Fibroblast of gingiva (primary cell): ENCODE data around the gene SLIT3.

ENCODE experiments used
- DNase-seq: peaks from one replicate; pipeline ENCODE4 v3.0.0-alpha.2; 2011; ENCODE audit warnings: low read depth

The SLIT3 gene

DNA sequence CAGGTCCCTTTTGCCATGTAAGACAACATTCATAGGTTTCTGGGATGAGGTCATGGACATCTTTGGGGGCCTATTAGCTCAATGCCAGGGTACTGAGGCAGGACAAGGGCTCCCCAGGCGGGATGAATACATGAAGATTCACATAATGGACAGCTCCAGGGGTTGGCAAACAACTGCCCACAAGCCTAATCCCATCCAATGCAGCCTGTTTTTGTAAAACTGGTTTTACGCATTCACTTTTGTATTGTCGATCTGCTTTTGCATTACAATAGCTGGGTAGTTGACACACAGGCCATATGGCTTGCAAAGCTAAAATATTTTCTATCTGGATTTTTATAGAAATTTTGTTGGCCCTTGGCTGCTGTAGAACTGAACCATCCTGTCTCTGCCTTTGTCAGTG, 473.3 kb downstream of the SLIT3 start:
- DNase-seq: no peak

DNA sequence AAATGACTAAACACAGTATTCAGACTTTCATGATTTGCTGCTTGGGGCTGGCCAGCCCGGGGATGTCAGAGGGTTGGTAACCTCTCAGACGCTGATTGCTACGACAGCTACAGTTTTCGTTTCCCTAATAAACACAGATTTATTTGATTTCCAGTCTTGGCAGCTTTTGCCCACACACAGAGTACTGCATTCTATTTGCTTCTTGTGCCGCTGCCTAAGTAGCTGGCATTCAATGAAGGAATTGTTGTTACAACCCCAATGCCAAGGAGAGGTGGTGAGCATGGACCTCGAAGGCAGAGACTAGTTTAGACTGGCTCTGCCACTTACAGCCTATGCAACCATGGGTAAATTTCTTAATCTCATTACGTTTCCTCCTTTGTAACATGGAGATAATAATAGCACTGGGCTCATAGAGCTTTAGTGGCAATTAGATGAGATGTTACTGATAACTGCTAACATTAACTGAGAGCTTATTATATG, 474.7 kb downstream of the SLIT3 start:
- no peak for DNase-seq

DNA sequence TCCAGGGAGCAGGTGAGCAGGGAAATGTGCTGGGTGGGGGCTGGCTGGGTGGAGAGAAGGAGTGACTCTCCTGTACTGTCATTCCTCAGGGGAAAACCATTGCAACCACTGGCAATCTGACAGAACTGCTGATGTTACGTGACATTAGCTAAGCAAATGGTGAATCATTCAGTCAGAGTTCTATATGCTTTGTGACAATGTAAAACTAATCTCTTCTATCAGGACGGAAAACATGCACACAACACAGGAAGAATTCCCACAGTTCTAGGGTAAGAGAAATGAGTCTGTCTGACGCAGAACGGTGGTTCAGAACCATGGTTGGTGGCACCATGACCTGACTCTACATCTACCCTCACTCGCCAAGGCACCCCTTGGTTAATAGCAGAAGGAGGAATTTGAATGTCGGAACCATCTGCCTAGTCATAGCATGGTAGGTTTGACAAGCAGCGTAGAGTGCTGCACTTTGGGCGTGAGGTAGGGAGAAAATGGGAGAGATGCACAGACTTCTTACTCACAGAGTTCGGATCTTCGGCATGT, 478.1 kb downstream of the SLIT3 start:
- peak; percentile 21 for DNase-seq

DNA sequence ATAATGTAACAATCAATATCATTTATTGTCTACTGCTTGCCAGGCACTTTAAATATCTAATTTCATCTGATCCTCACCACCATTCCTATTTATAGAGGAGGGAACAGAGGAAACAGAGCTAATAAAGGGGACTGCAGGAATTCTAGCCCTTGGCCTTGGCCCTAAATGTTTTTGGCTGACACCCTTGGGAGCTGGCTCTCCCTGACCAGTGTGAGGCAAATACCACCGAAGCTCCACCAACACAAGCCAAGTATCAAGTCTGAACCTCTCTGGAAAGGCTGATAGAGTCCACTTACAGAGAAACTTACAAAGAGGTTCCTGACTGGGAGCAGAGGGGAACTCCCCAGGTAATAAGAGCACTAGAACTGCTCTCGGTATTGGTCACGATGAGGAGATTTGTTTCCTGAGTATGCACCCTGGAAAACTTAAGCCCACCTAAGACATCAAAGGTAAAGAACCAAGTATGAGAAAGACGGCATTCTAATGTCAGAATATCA, 478.6 kb downstream of the SLIT3 start:
- DNase-seq: no peak

DNA sequence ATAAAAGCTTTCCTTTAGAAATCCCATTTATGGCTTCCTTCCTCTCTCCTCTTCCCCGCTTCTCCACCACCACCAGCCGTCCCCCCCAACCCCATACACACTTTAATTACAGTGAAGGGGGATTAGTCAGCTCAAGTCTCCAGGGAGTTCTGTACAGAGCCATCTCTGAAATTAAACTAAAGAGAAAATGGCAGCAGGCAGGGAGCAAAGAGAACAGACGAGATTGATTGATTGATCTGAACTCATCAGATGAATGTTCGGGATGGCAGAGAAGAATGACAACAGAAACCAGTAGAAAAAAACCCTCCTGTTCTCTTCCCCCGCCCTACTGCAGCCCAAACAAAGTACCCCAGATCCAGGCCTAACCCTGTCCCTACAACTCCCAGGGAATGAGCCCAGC, 480.1 kb downstream of the SLIT3 start:
- no peak for DNase-seq

DNA sequence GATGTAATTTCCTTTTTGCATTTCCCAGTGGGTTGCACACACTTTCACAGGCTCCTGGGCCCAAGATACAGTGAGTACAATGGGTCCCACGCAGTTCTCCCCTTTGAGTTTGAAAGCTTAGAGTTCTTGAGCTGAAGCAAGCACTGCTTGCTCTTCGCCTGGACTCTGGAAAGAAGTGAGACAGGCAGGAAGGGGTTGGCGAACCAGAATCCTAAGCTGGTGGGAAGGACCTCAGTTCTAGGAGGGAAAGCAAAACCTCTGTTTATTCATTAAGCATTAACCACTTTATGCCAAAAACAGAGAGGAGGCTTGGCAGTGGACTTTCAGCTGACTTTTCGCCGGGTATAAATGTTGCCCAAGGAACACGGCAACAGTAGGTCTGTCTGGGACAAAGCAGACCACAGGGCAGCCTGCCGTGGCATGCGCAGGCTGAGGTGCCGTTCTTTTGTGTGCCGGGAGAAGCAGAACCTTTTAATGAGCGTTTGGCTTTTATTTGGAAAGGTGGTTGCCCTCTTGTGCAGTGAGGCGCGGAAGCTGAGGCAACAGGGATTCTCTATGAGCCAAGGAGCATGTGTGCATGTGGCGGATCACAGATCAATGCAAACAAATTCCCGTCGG, 481.8 kb downstream of the SLIT3 start:
- DNase-seq: no peak

DNA sequence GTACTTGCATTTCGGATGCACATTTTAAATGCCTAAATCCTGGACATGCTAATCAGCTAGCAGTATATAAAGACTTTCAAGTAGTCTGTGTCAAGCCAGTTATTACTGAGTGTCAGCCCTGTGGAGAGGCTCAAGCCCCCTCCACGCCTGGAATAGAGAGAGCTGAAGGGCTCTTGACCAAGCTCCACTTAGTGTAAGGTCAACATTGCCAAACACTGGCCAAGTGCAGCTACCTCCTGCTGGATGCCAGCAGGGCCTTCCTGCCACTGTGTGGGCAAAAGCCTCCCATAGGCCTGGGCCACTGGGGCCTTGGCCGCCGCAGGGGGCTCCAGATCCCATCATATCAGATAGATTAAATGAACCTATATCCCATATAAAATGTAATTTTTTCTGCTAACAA, 482.4 kb downstream of the SLIT3 start:
- DNase-seq: no peak

DNA sequence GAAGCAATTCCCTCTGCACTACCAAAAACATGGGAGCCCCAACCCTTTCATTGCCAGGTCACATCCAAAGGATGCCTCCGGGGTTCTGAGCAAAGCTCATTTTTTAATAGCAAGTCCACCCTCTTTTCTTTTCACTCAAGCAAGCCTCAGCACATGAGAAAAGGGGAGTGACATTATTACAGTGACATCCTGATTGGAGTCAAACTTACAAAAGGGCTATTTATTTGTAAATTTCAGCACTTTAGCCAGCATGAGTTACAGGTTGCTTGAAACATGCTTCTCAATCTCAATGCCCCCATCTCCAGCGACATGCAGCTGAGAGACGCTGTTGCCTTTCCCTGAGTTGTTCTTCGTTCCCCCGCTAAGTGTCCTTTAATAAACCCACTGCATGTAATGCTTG, 483.3 kb downstream of the SLIT3 start:
- no peak for DNase-seq

DNA sequence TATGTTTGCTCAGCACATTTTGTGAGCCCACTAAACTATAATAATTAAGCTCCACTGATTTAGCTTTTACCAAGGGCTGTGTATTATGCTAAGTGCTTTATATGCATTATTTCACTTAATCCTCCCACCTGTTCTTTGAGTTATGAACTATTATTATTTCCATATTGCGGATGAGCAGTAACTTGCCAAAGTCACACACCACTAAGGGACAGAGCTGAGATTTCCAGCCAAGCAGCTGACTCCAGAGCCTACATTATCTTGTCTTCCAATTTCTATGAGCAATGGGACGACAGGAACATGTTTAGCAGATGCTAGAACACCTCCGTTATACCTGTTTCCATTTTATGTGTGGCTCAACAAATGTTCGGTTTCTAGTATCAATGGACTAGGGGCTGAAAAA, 484.3 kb downstream of the SLIT3 start:
- no peak for DNase-seq

DNA sequence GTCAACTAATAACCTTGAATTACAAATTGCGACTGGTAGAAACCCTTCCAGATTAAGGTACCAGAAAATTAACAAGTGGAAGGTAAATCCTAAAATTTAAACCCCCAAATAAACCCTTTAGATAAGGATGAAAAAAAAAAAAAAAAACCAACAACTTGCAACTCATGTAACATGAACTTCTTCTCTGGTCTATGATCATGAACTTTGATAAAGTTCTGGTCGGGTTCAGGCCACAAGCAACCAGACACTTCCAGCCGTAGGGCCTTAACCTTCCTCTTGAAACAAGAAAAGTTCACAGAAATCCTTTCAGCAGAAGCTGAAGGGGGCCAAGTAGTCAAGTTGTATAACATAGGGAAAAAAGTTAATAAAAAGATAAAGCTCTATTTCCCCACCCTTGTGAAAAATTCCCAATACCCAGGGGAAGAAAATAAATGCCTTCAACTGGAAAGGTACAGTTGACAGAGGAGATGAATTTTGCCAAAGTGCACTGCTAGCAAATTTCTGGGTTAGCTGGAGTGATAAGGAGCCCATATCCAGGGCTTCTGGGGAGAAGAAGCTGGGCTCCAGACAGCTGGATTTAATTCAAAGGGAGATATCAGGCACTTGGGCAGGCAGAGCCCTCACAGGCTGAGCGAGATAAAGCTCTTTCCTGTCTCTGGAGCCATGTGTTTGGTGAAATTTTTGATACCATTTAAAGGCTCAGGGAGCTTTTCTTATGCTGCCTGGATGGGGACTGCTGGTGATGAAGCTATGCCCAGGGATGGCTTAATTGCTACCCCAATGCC, 487.6 kb downstream of the SLIT3 start:
- no peak for DNase-seq

DNA sequence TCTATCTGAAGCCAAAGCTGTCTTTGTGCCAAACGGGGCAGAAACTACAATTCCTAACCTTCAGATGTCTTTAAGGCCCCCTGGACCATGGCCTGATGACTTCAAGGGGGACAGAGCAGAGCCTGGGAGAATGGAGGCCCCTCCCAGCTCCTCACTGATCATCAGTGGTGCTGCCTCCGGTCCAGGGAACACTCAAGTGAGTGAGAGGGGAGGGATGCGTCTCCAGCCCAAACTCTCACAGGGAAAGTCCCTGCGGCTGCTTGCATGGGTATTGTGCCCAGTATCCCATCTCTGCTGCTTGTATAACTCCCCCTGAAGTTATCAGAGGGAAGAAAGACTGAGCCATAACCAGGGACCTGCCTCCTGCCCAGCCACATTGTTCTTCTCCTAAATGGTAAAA, 490.3 kb downstream of the SLIT3 start:
- no peak for DNase-seq

DNA sequence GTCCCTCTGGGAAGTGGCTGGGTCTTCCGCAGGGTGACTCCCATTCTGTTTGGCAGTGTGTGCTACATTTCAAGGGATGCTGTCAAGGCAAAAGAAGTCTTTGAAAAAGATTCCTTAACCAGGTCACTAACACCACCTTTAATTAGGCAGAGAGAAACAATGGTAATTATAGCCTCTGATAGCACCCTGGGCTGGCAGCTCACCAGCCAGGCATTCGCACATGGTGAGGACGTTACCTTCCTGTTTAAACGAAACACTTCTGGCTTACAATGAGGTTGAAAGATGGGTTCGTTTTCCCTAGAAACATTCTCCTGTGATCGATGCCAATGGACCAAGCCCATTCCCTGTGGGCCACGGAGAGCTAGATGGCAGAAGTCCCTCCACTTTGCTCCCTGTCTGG, 491.7 kb downstream of the SLIT3 start:
- no peak for DNase-seq

DNA sequence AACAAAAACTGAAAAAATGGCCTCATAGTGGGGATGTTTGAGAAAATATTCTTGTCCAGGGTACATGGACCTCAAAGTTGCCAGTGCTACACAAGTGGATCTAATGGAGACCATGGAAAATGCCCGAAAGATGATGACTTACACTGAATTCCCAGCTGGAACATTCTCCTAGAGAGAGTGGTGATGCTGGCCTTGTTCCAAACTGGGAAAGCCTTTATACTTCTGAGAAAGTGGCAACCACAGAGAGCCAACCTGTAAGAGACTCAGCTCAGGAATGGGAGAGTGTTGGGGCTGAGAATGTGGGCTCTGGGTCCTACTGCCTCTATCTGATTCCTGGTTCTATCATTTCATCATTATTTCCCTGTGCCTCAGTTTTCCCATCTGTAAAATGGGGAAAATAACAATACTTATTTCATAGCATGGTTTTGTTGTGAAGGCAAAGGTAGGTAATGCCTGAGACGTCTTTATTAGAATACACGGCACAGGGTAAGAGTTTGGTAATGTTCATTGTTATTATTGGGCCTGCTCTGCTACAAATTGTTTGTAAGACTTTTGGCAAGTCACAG, 492.8 kb downstream of the SLIT3 start:
- DNase-seq: no peak

DNA sequence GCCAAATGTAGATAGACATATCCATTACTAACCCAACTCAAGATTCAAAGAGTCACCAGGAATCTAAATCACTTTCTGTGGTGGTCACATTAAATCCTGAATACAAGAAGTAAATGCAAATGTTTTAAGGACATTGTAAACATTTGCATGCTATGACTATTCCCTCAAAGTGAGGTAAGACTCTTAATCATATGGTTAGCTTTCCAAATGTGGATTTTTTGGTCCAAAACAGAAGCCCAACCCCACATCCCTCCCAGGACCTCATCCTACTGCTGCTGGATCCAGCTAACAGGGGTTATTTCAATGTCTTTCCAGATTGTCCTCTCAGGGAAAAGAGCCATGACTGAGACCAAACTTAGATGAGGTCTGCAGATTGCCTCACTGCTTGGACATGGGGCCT, 493.7 kb downstream of the SLIT3 start:
- DNase-seq: no peak

DNA sequence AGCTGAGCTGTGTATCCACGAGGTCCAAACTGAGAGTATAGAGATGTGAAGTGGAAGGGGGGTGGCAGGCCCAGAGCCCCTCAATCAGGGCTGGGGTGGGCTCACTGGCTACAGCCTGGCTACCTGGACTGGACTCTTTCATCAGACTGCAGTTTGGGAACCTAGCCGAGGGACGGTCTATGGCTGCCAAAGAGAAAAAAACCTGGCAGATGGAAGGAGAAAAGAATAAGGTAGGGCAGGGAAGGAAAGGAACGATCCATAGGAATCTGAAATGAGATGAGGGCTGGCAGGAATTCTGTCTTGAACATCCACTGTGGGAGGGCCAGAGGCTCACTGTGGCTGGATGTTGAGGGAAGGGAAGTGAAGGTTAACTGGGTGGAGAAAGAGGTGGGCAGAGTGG, 497.4 kb downstream of the SLIT3 start:
- no peak for DNase-seq

DNA sequence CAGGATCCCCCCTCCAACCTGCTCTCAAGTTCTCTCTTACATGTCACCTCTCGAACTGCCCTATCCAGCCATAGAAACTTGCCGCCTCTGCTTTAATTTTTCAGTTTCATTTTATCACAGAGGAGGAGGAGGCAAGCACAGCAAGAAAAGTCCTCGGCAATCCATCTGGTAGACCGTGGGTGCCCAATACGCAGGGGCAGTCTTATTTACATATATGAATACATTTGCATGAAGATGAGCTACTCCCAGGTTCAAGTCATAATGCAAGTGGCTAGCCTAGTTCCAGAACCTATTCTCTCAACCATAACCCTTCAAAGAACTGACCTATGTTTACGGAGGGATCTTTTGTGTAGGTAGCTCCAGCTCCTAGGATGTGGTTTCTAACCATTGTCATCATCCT, 498.6 kb downstream of the SLIT3 start:
- no peak for DNase-seq

DNA sequence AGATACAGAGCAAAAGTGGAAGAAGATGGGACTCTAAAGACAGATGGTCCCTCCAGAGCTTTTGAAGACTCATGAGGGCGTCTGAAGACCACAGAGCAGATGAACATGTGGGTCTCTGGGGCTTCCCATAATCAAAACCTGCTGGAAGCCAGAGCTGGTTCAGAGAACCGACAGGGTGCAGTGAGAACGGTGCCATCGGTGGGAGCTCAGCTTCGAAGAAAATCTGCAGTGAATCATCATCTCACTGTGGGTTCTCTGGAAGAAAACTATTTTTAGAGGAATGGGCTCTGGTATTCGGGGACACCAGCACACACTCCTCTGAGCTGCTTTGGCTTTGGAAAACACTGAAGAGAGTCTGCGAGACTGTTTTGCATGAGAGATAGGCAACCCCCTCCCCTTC, 499.4 kb downstream of the SLIT3 start:
- DNase-seq: no peak

DNA sequence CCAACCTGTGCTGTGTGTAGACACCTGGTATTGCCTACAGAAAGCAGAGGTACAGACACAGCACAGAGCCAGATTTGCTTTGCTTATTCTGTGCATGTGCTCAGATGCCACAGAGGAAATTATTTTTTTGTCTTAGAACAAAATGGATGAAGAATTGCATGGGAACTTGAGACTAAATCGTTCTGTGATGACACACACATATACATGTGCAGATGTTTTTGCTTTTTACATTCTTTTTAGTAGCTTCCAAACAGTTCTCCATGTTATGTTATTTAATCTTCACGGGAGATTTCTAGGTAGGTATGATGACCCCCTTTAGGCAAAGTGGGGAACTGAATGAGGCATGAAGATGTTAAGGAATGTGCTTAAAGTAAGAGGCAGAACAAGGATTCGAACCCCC, 500.2 kb downstream of the SLIT3 start:
- DNase-seq: no peak

DNA sequence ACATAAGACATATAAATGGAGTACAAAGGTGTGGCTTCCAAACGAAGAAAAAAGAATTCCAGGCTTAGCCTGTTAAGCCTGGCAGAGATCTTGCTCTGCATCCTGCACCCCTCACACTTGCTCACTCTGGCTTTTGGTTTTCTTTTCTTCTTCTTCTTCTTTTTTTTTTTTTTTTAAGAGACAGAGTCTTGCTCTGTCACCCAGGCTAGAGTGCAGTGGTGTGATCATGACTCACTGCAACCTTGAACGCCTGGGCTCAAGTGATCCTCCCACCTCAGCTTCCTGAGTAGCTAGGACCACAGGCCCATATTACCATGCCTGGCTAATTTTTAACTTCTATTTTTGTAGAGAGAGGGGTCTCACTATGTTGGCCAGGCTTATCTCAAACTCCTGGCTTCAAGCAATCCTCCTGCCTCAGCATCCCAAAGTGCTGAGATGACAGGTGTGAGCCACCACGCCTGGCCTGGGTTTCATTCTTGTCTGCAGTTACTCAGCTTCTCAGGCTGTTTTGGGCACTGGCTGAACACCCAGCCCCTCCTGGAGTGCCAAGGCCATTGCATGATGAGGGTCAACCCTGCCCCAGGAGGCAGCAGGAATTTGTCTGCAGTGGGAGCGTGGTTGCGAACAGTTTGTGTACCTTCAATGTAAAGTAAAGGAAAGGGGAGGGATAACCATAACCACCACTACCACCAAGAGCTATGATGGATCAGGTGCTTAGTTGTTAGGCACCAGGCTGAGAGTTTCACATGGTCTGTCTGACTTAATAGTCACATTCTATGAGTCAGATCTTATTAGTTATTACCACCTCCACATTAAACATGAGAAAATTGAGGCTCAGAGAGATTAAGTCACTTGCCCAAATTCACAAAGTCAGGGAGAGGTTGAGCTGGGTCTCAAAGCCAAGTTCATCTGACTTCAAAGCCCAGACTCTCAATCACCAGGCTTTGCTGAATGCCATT, 502.6 kb downstream of the SLIT3 start:
- DNase-seq: no peak

DNA sequence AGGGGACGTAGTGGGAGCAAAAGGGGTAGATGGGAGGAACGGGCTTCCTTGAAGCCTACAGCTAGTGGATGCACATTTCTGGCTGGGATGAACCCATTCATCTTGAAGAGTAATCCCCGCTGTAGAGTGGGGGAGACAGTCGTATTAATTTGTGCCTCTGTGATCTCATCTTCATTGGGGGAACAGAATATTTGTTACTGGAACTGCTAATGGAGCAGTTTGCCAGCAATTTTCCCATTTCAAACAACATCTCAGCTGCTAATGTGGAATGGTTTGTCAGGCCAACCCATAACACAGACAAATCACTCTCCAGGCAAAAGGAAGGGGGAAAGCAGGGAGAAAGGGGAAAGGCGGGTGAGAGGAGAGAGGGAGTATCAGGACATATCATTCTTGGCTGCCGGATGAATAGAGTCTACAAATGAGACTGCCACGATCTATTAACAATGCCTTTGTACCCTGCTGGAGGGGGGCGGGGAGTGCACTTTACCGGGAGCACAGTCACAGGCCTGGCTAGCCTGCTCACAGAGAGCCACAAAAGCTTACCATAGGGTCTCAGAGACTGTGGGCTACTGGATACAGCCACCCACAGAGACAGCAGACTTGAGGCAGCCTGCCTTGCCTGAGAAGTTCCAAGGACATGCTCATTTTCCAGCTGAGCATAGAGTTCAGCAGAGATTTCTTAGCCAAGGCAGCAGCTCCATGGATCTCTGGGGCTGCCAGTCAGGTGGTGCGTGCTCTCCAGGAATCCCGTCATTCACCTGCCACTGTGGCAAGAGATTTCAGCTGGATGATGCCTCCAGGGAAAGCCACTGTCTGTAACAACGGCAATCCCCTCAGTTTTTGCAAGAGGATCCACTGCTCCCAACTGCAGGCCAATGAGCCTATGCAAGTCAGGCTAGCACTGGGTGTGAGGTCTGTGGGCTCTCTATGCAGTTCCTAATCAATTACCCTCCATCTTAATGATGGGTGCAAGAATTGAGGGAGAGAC, 504.1 kb downstream of the SLIT3 start:
- no peak for DNase-seq

DNA sequence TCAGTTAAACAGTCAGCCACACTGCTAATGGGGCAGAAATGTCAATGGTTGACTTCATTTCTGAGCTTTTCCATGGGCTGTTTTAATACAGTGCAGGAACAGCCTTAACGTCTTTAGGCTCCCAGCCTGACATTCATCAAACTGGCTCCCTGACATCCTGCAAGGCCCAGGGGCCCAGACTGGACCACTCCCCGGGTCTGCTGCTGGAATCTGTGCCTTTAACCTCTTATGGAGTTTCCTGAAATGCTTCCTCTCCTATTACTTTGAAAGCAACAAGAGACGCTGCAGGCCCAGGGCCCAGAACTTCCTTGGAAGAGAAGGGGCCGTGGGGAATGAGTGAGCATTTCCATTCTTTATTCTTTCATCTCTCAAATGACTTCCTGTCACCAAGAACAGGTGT, 504.9 kb downstream of the SLIT3 start:
- DNase-seq: no peak
